ENCODE data around the gene WNT8B.

DNA sequence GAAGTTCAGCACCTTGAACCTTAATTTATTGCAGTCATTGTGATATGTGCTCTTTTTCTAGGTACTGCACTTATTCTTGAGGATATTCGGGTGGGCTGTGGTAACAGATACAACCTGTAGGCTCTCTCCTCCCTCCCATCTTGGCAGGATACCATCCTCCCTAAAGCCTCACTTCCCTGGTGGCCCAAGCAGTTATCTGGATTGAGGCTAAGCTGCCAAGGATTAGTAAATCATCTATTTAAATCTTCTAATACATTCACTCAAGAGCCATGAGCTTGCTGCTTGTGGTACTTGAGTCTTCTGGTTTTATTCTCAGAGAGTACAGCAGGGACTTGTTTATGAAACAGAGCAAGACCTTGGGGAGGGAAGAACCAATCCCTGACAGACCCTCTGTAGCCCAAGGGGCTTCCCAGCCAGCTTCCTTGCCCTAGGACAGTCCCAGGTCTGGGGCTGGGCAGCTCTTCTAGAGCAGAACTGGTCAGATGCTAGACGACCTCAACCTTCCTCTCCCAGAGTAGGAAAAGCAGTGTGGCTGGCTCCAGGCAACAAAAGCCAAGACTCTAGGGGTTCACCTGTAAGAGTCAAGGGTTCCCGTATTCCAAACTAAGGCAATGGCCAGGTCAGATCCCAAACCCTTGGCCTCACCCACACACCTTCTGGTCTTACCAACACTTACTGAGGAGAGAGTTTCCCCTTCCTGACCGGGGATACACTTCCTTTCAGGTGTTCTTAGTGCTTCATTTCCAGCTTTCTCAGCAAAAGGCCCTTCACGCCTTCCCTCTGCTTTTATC is 21.3 kb downstream of the WNT8B start:
- no peak for TF ChIP-seq EZH2 (IDR thresholded peaks at IDR 0.05; ENCODE audit: borderline replicate concordance, low read length)
- TF ChIP-seq, protein P1, sequence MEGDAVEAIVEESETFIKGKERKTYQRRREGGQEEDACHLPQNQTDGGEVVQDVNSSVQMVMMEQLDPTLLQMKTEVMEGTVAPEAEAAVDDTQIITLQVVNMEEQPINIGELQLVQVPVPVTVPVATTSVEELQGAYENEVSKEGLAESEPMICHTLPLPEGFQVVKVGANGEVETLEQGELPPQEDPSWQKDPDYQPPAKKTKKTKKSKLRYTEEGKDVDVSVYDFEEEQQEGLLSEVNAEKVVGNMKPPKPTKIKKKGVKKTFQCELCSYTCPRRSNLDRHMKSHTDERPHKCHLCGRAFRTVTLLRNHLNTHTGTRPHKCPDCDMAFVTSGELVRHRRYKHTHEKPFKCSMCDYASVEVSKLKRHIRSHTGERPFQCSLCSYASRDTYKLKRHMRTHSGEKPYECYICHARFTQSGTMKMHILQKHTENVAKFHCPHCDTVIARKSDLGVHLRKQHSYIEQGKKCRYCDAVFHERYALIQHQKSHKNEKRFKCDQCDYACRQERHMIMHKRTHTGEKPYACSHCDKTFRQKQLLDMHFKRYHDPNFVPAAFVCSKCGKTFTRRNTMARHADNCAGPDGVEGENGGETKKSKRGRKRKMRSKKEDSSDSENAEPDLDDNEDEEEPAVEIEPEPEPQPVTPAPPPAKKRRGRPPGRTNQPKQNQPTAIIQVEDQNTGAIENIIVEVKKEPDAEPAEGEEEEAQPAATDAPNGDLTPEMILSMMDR (conservative IDR thresholded peaks at IDR 0.05 in 1 of 2, IDR thresholded peaks at IDR 0.05 in 1 of 2; ENCODE audit: extremely low read depth in 1 of 2, insufficient read depth in 1 of 2, low read depth in 1 of 2, low read length in 2 of 2), result no peak

Measured in mammary epithelial cell (primary cell).